Neural progenitor cell (in vitro differentiated cells): ENCODE data around the gene MACROD2.

Experiments used
- CTCF ChIP-seq: fragments of 200-600 bp; sonication (generic); IDR thresholded peaks from 2 replicates; pipeline ENCODE4 v1.5.1; 2017; ENCODE audit warnings: antibody characterized with exemption, mild to moderate bottlenecking
- EZH2 ChIP-seq: fragments of 200-600 bp; sonication (generic); IDR thresholded peaks from 2 replicates; pipeline ENCODE4 v1.6.1; 2017; ENCODE audit warnings: antibody characterized with exemption, mild to moderate bottlenecking, moderate library complexity

- TF ChIP-seq CTCF = no peak
- no peak for TF ChIP-seq EZH2
Observed at GRCh38 chr20:15655295-15655874, 1660.1 kb downstream of the MACROD2 start.
